ENCODE data around the gene SARS1.
"Not testable (repeated sequence)": the region's sequence is repeated elsewhere in the genome, so short reads cannot be mapped to it uniquely, and the experiment has no call there.

The SARS1 gene

GRCh38 chr1:109213824-109214693, at the start of gene SARS1:
Gene SARS1, plus strand, starts transcription at chr1:109213918. Its CDS starts 75 bp downstream, at chr1:109213993.
- DNase-seq, result peak; percentile 79 to 85

- no peak for DNase-seq
These were observed 49.2 kb upstream of the SARS1 start for GRCh38 chr1:109164538-109164937.

GRCh38 chr1:109167001-109167506, 46.7 kb upstream of the SARS1 start:
- DNase-seq, result no peak

- no peak for DNase-seq
These were observed 43.5 kb upstream of the SARS1 start for GRCh38 chr1:109170035-109170764.

GRCh38 chr1:109171646-109172045, 42.1 kb upstream of the SARS1 start:
- DNase-seq, result no peak

GRCh38 chr1:109176349-109176748, 37.4 kb upstream of the SARS1 start:
- not testable (repeated sequence) for DNase-seq

- DNase-seq, result not testable (repeated sequence)
These were observed 33.0 kb upstream of the SARS1 start for GRCh38 chr1:109180715-109181084.

GRCh38 chr1:109181085-109181806, 32.5 kb upstream of the SARS1 start:
- peak in 1 of 2 experiments; percentile 22 for DNase-seq

- no peak for DNase-seq
These were observed 31.9 kb upstream of the SARS1 start for GRCh38 chr1:109181807-109182163.

- no peak for DNase-seq
These were observed 30.5 kb upstream of the SARS1 start for GRCh38 chr1:109183058-109183738.

GRCh38 chr1:109184687-109185086, 29.0 kb upstream of the SARS1 start:
- DNase-seq, result no peak

- no peak for DNase-seq
These were observed 28.4 kb upstream of the SARS1 start for GRCh38 chr1:109185357-109185756.

- DNase-seq, result peak in 1 of 2 experiments; percentile 3
These were observed 27.6 kb upstream of the SARS1 start for GRCh38 chr1:109185990-109186732.

GRCh38 chr1:109186733-109187086, 27.0 kb upstream of the SARS1 start:
- no peak for DNase-seq

GRCh38 chr1:109187127-109187526, 26.6 kb upstream of the SARS1 start:
- DNase-seq, result no peak

- DNase-seq, result no peak
These were observed 25.5 kb upstream of the SARS1 start for GRCh38 chr1:109188200-109188599.

GRCh38 chr1:109188781-109189180, 24.9 kb upstream of the SARS1 start:
- DNase-seq, result no peak

GRCh38 chr1:109190189-109190588, 23.5 kb upstream of the SARS1 start:
- DNase-seq, result no peak

GRCh38 chr1:109191377-109191776, 22.3 kb upstream of the SARS1 start:
- DNase-seq, result no peak

GRCh38 chr1:109191891-109192290, 21.8 kb upstream of the SARS1 start:
- DNase-seq, result no peak

- DNase-seq, result no peak
These were observed 21.3 kb upstream of the SARS1 start for GRCh38 chr1:109192433-109192832.
